OCI-LY1 (cell line): Measurements from ENCODE around the gene DCAF5.

ENCODE experiments used
- H2AFZ ChIP-seq: fragments of 200-600 bp; sonication (generic), shearing (Covaris generic); 2 replicates; pipeline ENCODE4 v1.6.0; 2014; ENCODE audit warnings: antibody characterized with exemption, mild to moderate bottlenecking, low read length
- H3F3A ChIP-seq: fragments of 200-600 bp; sonication (generic), shearing (Covaris generic); 2 replicates; pipeline ENCODE4 v1.6.0; 2014; ENCODE audit warnings: mild to moderate bottlenecking, antibody characterized with exemption, low read length, moderate library complexity; ENCODE audit not compliant: insufficient read depth
- H3K27ac ChIP-seq: fragments of 200-600 bp; sonication (generic); 2 replicates; pipeline ENCODE4 v1.5.1; 2014; ENCODE audit warnings: low read length, mixed run types, mild to moderate bottlenecking, low read depth; ENCODE audit not compliant: poor library complexity, severe bottlenecking
- H3K27me3 ChIP-seq: fragments of 200-600 bp; sonication (generic); 2 replicates; pipeline ENCODE4 v1.6.0; 2014; ENCODE audit warnings: antibody characterized with exemption, mild to moderate bottlenecking, low read length, moderate library complexity; ENCODE audit not compliant: insufficient read depth
- H3K36me3 ChIP-seq: fragments of 200-600 bp; sonication (generic); 2 replicates; pipeline ENCODE4 v1.6.1; 2014; ENCODE audit warnings: mild to moderate bottlenecking, antibody characterized with exemption, low read length, moderate library complexity, mixed read lengths; ENCODE audit not compliant: insufficient read depth
- H3K4me1 ChIP-seq: fragments of 200-600 bp; sonication (generic); 2 replicates; pipeline ENCODE4 v1.5.1; 2014; ENCODE audit warnings: mild to moderate bottlenecking, low read length, moderate library complexity; ENCODE audit not compliant: insufficient read depth, severe bottlenecking
- H3K4me2 ChIP-seq: fragments of 200-600 bp; sonication (generic), shearing (Covaris generic); 2 replicates; pipeline ENCODE4 v1.6.1; 2014; ENCODE audit warnings: low read length
- H3K4me3 ChIP-seq: fragments of 200-600 bp; sonication (generic); 2 replicates; pipeline ENCODE4 v1.5.1; 2014; ENCODE audit warnings: low read length, low read depth, mild to moderate bottlenecking, mixed read lengths; ENCODE audit not compliant: poor library complexity, severe bottlenecking
- H3K79me2 ChIP-seq: fragments of 200-600 bp; shearing (Covaris generic); 2 replicates; pipeline ENCODE4 v1.6.1; 2016; ENCODE audit warnings: mixed run types, low read length, mixed read lengths; ENCODE audit not compliant: insufficient read depth
- H3K9ac ChIP-seq: fragments of 200-600 bp; sonication (generic), shearing (Covaris generic); 2 replicates; pipeline ENCODE4 v1.6.1; 2014; ENCODE audit warnings: mild to moderate bottlenecking, low read length, mixed read lengths
- H3K9me2 ChIP-seq: fragments of 200-600 bp; sonication (generic), shearing (Covaris generic); 2 replicates; pipeline ENCODE4 v1.6.1; 2014; ENCODE audit warnings: low read depth, mild to moderate bottlenecking, low read length, mixed read lengths
- H3K9me3 ChIP-seq: fragments of 200-600 bp; shearing (Covaris generic); 2 replicates; pipeline ENCODE4 v1.6.1; 2014; ENCODE audit warnings: low read length, mixed read lengths
- H4K20me1 ChIP-seq: fragments of 200-600 bp; sonication (generic), shearing (Covaris generic); 2 replicates; pipeline ENCODE4 v1.6.0; 2016; ENCODE audit warnings: mild to moderate bottlenecking, low read length; ENCODE audit not compliant: insufficient read depth
- EZH2 ChIP-seq: fragments of 200-600 bp; sonication (generic), shearing (Covaris generic); IDR thresholded peaks from 2 replicates; pipeline ENCODE4 v1.8.0; 2017; ENCODE audit warnings: borderline replicate concordance, mixed run types, mild to moderate bottlenecking, antibody characterized with exemption, low read length, moderate library complexity, mixed read lengths
- TF ChIP-seq, protein P1 (sequence below): fragments of 200-600 bp; sonication (generic), shearing (Covaris generic); IDR thresholded peaks from 2 replicates; pipeline ENCODE4 v1.5.1; 2017; ENCODE audit warnings: mild to moderate bottlenecking, antibody characterized with exemption, low read length, moderate library complexity, mixed read lengths

Gene DCAF5

DNA sequence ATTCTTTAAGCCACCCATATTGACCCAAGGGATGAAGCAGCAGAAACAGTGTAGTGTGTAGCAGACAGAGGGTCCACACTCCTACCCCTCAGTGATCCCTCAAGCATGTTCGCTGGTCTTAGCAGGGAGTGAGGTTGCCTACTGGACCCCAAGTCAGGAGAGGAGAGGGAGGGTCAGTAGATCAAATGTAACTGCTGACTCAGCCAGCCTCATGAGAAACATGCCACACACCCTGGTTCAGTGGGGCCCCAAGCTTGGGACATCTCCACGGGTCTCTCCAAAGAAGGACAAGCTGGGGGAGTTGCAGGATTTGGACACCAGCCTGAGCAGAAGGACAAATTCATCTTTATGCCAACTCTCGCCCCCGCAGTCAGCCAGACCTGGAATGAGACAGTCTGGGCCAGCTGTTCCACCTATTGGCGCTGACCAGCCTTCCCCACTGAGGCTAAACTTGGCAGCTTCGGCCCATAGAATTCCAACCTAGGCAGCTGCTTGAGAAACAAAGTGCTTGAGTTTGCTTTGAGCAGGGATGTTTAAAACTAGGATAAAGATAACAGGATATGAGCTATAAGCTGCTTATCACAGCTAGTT lies 107.9 kb downstream of the DCAF5 start:
- TF ChIP-seq, protein P1, sequence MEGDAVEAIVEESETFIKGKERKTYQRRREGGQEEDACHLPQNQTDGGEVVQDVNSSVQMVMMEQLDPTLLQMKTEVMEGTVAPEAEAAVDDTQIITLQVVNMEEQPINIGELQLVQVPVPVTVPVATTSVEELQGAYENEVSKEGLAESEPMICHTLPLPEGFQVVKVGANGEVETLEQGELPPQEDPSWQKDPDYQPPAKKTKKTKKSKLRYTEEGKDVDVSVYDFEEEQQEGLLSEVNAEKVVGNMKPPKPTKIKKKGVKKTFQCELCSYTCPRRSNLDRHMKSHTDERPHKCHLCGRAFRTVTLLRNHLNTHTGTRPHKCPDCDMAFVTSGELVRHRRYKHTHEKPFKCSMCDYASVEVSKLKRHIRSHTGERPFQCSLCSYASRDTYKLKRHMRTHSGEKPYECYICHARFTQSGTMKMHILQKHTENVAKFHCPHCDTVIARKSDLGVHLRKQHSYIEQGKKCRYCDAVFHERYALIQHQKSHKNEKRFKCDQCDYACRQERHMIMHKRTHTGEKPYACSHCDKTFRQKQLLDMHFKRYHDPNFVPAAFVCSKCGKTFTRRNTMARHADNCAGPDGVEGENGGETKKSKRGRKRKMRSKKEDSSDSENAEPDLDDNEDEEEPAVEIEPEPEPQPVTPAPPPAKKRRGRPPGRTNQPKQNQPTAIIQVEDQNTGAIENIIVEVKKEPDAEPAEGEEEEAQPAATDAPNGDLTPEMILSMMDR, result no peak
- no peak for TF ChIP-seq EZH2
- H3K9me3 ChIP-seq, result no peaks in the 10 kb centered on the region
- H3K36me3 ChIP-seq, result no peaks in the 10 kb centered on the region
- no peaks in the 10 kb centered on the region for H3K4me1 ChIP-seq
- H3K27ac ChIP-seq, result no peak overlapping the region
- no peak overlapping the region for H3K4me2 ChIP-seq
- H2AFZ ChIP-seq, result no peak overlapping the region
- no peaks in the 10 kb centered on the region for H3K27me3 ChIP-seq
- H3F3A ChIP-seq, result no peaks in the 10 kb centered on the region
- H3K79me2 ChIP-seq, result no peaks in the 10 kb centered on the region
- H3K9ac ChIP-seq, result no peak overlapping the region
- no peaks in the 10 kb centered on the region for H4K20me1 ChIP-seq
- no peaks in the 10 kb centered on the region for H3K9me2 ChIP-seq
- H3K4me3 ChIP-seq, result no peak overlapping the region

DNA sequence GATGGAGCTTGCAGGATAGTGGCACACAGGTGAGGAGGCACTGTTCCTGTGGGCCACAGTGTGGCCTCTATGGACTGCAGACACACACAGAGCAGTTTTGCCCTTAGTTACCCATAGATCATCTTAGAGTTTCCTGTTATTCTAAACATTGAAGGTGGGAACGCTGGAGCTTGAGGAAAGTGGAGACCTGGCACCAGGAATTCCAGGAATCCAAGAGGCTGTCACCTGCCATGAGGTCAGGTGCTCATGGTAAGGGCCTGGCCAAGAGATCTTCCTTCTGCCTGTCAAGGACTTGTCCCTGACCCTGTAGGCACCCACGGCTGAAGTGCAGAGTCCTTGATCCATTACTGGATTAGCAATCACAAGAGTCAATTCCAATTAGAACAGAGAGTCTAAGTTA lies 108.6 kb downstream of the DCAF5 start:
- H3F3A ChIP-seq, result no peaks in the 10 kb centered on the region
- no peak overlapping the region for H3K4me3 ChIP-seq
- no peak overlapping the region for H3K9ac ChIP-seq
- no peak overlapping the region for H3K27ac ChIP-seq
- no peak overlapping the region for H3K4me2 ChIP-seq
- no peaks in the 10 kb centered on the region for H3K79me2 ChIP-seq
- no peaks in the 10 kb centered on the region for H3K9me2 ChIP-seq
- 0 out of 2 replicates have a peak, but pooled peaks cover 3% of the 10 kb centered on the region for H3K27me3 ChIP-seq
- no peak overlapping the region for H2AFZ ChIP-seq
- H4K20me1 ChIP-seq, result no peaks in the 10 kb centered on the region
- no peaks in the 10 kb centered on the region for H3K9me3 ChIP-seq
- TF ChIP-seq, protein P1, result no peak
- no peak for TF ChIP-seq EZH2
- no peaks in the 10 kb centered on the region for H3K4me1 ChIP-seq
- no peaks in the 10 kb centered on the region for H3K36me3 ChIP-seq

DNA sequence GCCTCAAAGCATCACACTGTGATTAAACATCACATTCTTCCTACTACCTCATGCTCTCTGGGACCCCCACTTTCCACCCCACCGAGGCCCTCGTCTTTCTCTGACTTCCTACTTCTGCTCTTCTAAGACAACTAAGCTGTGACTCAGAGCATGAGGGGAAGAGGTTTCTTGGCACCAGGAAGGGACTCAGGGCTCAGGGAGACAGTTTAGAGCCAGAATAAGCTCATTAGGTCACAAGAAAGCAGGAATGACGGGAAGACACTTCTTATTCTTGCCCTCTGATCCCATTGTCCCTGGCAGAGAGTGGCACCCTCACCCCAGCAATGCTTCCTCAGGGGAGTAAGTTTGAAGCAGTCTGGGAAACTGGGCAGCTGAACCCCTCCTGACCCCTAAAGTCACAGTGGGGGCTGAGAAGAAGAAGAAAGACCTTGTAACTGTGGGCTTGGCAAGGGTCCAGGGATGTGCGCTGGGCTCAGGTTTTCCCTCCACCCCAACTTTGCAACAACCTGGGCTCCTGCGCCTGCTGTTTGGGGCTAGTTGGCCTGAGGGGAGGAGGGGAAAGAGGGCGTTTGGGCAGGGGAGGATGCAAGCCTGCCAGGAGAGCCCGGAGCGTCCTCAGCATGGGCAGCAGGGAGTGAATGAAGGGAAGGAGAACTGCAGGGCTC lies 109.2 kb downstream of the DCAF5 start:
- Histone ChIP-seq H3K9ac (no peak overlapping the region), H3F3A (no peaks in the 10 kb centered on the region), H3K27ac (no peak overlapping the region), H3K36me3 (no peaks in the 10 kb centered on the region), H3K4me2 (no peak overlapping the region), H4K20me1 (no peaks in the 10 kb centered on the region), H3K9me2 (no peaks in the 10 kb centered on the region), H3K79me2 (no peaks in the 10 kb centered on the region), H2AFZ (no peak overlapping the region), H3K27me3 (peaks cover 9% of the 10 kb centered on the region; the same call in 1 of the 2 replicates), H3K9me3 (no peaks in the 10 kb centered on the region), H3K4me3 (no peak overlapping the region), H3K4me1 (no peaks in the 10 kb centered on the region)
- no peak for TF ChIP-seq EZH2
- TF ChIP-seq, protein P1, result no peak
